Activated B cell treated with CpG ODN at 0.5 μM for 24 hours (primary cell): Measurements from ENCODE around the gene CCND2. TPM values are rescaled to one million over a fixed set of nuclear protein-coding genes. Genes with fewer than 3 reads are reported as not detected.

ENCODE experiments used
- ATAC-seq: fragments of 200-7000 bp; cut with Tn5 transposase; one replicate; pipeline ENCODE4 v1.10.0; 2021; ENCODE audit warnings: low read depth, mild to moderate bottlenecking, moderate library complexity
- CTCF ChIA-PET: fragments of 350-600 bp; sonication (Branson Sonifier 250); formaldehyde crosslinking; loops from one replicate; lab custom pipeline; 2021; ENCODE audit warnings: antibody characterized with exemption; lab: Charles Lee
- POLR2A ChIA-PET: fragments of 350-600 bp; sonication (Branson Sonifier 250); formaldehyde crosslinking; loops from one replicate; lab custom pipeline; 2021; ENCODE audit warnings: antibody characterized with exemption; lab: Charles Lee
- DNase-seq: peaks from one replicate; pipeline ENCODE4 v3.0.0; 2022
- H3K27ac Mint-ChIP-seq: one replicate; pipeline ENCODE4 v1.8.0; 2020; ENCODE audit warnings: mixed read lengths
- H3K27me3 Mint-ChIP-seq: one replicate; pipeline ENCODE4 v1.8.0; 2021; ENCODE audit warnings: mixed read lengths
- H3K36me3 Mint-ChIP-seq: one replicate; pipeline ENCODE4 v1.8.0; 2021; ENCODE audit warnings: low read depth, mixed read lengths
- H3K4me1 Mint-ChIP-seq: one replicate; pipeline ENCODE4 v1.8.0; 2021; ENCODE audit warnings: mixed read lengths
- H3K4me3 Mint-ChIP-seq: one replicate; pipeline ENCODE4 v1.8.0; 2020; ENCODE audit warnings: mild to moderate bottlenecking, mixed read lengths
- H3K9me3 Mint-ChIP-seq: one replicate; pipeline ENCODE4 v1.8.0; 2020; ENCODE audit warnings: mixed read lengths
- CTCF ChIP-seq: fragments of 200-600 bp; IDR thresholded peaks from one replicate; pipeline ENCODE4 v1.8.0; 2022; ENCODE audit warnings: antibody characterized with exemption, mild to moderate bottlenecking
- intact Hi-C: fragments of 100-400 bp; cut with micrococcal nuclease; formaldehyde crosslinking; loops from one replicate; pipeline ENCODE4 v1.15.1; 2024
- total RNA-seq: library from RNA; stranded (reverse); gene quantifications from 2 replicates; pipeline ENCODE4 v1.2.3, GENCODE V29; 2022

CCND2 gene
- total RNA-seq, 1 donor from 2014 or later: 237 TPM

- ATAC-seq: no peak
- H3K4me1 Mint-ChIP-seq: no peaks in the 10 kb centered on the region
- no peak overlapping the region for H3K4me3 Mint-ChIP-seq
- CTCF ChIA-PET: interaction anchor here (1.3 kb wide), 1 partner anchor 24 kb away, joined by 3 read pairs; no protein-coding TSS in a partner anchor
- POLR2A ChIA-PET: no interaction called here
- DNase-seq: no peak
- H3K9me3 Mint-ChIP-seq: no peaks in the 10 kb centered on the region
- no peak overlapping the region for H3K27ac Mint-ChIP-seq
- intact Hi-C loops: no loop called here
- H3K27me3 Mint-ChIP-seq: no peaks in the 10 kb centered on the region
- H3K36me3 Mint-ChIP-seq: peaks cover 88% of the 10 kb centered on the region
- no peak for TF ChIP-seq CTCF
Measured at GRCh38 chr12:4300883-4301282, 27.3 kb downstream of the CCND2 start.

- no peak for TF ChIP-seq CTCF
- intact Hi-C loops: no loop called here
- H3K9me3 Mint-ChIP-seq: no peaks in the 10 kb centered on the region
- H3K4me1 Mint-ChIP-seq: no peaks in the 10 kb centered on the region
- H3K36me3 Mint-ChIP-seq: peaks cover 88% of the 10 kb centered on the region
- no peak overlapping the region for H3K27ac Mint-ChIP-seq
- no peaks in the 10 kb centered on the region for H3K27me3 Mint-ChIP-seq
- no peak overlapping the region for H3K4me3 Mint-ChIP-seq
- CTCF ChIA-PET: interaction anchor here (1.3 kb wide), 1 partner anchor 25 kb away, joined by 3 read pairs; no protein-coding TSS in a partner anchor
- no peak for DNase-seq
- no peak for ATAC-seq
- POLR2A ChIA-PET: no interaction called here
Measured at GRCh38 chr12:4301932-4302501, 28.5 kb downstream of the CCND2 start.

GRCh38 chr12:4302881-4303280 is 29.3 kb downstream of the CCND2 start:
- H3K4me1 Mint-ChIP-seq: no peaks in the 10 kb centered on the region
- peaks cover 90% of the 10 kb centered on the region for H3K36me3 Mint-ChIP-seq
- DNase-seq (no peak), ATAC-seq (no peak)
- ChIA-PET CTCF (no interaction called here), POLR2A (interaction anchor here (0.8 kb wide), 1 partner anchor 384 kb away, joined by 4 read pairs; no protein-coding TSS in a partner anchor)
- no peaks in the 10 kb centered on the region for H3K9me3 Mint-ChIP-seq
- no peak for TF ChIP-seq CTCF
- H3K27me3 Mint-ChIP-seq: no peaks in the 10 kb centered on the region
- H3K4me3 Mint-ChIP-seq: no peak overlapping the region
- intact Hi-C loops: no loop called here
- no peak overlapping the region for H3K27ac Mint-ChIP-seq

DNA sequence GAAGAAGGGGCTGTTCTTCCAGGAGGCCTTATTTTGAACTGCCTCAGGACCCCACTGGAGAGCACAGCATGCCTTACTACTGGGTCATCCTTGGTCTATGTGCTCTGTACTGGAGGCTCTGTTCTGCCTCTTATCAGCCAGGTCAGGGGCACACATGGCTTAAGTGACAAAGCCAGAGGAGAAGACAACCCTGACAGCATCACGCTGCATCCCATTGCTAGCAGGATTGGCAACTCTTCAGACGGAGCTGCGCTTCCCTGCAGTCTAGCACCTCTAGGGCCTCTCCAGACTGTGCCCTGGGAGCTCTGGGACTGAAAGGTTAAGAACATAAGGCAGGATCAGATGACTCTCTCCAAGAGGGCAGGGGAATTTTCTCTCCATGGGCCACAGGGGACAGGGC is 30.2 kb downstream of the CCND2 start:
- H3K4me3 Mint-ChIP-seq: no peak overlapping the region
- peaks cover 88% of the 10 kb centered on the region for H3K36me3 Mint-ChIP-seq
- H3K4me1 Mint-ChIP-seq: no peaks in the 10 kb centered on the region
- DNase-seq: no peak
- no peak for ATAC-seq
- TF ChIP-seq CTCF: no peak
- H3K27ac Mint-ChIP-seq: no peak overlapping the region
- H3K9me3 Mint-ChIP-seq: no peaks in the 10 kb centered on the region
- POLR2A ChIA-PET: interaction anchor here (0.8 kb wide), 1 partner anchor 385 kb away, joined by 4 read pairs; no protein-coding TSS in a partner anchor
- CTCF ChIA-PET: no interaction called here
- no peaks in the 10 kb centered on the region for H3K27me3 Mint-ChIP-seq
- intact Hi-C loops: no loop called here

DNA sequence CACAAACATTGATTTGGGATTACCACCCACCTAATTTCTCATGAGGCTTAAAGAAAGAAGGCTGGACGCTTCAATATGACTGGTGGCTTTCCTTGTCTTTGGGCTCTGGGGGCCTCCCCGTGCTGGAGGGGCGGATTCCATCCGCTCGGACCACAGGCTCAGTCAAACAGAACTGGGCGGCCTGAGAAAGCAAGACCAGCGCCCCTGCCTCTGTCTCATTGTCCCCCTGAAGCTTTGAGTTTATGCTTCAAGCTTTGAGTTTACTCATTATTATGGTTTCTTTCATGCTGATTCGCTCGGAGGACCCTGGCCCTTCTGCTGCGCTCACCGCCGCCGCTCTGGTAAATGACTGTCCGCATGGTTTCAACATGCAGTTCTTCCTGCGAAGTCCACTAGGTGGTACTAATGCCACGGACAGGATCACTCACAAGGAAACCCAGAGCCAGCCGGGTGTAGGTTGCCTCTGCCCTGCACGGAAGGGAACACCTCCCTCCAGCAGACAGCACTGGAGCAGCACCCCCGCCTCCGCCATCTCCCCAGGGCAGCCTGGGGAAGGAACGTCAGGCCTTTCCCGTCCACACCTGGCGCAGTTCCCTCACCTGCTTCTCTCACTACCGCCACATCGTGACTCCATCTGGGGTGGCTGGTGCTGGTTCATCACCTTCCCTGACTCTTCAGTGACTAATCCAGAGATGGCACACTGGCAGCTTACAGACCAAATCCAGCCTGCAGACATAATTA is 34.2 kb downstream of the CCND2 start:
- H3K27ac Mint-ChIP-seq: no peak overlapping the region
- no peak for TF ChIP-seq CTCF
- POLR2A ChIA-PET: interaction anchor here (0.8 kb wide), 1 partner anchor 19 kb away, joined by 14 read pairs; no protein-coding TSS in a partner anchor

More for the DNA sequence above, 34.2 kb downstream of the CCND2 start:
- intact Hi-C loops: loop anchor here (2.0 to 5.0 kb wide), 3 partner anchors 115 to 451 kb away; no protein-coding TSS in a partner anchor
- ATAC-seq (peak; percentile 68), DNase-seq (no peak)
- H3K27me3 Mint-ChIP-seq: no peaks in the 10 kb centered on the region
- no peak overlapping the region for H3K4me3 Mint-ChIP-seq
- no peaks in the 10 kb centered on the region for H3K4me1 Mint-ChIP-seq
- H3K9me3 Mint-ChIP-seq: no peaks in the 10 kb centered on the region
- CTCF ChIA-PET: no interaction called here
- H3K36me3 Mint-ChIP-seq: peaks cover 54% of the 10 kb centered on the region
